Right atrium auricular region (tissue), 2 donors: ENCODE results near the gene PRPF39. TPM values are rescaled to one million over a fixed set of nuclear protein-coding genes. Genes with fewer than 3 reads are reported as not detected.

Source experiments
- DNase-seq: peaks from one replicate; pipeline ENCODE4 v3.0.0-alpha.2; 2019; ENCODE audit warnings: low spot score
- H3K27ac ChIP-seq, 2 donors: fragments of 200-600 bp; sonication (generic); 1 replicate in 1 of 2; 2 replicates in 1 of 2; pipeline ENCODE4 v1.5.1; 2016 to 2019
- H3K27me3 ChIP-seq, 2 donors: fragments of 200-600 bp; sonication (generic); one replicate each; pipeline versions ENCODE4 v1.5.1 to v1.6.0; 2017 to 2019
- H3K36me3 ChIP-seq: fragments of 200-600 bp; sonication (generic); one replicate; pipeline ENCODE4 v1.5.1; 2016
- H3K4me1 ChIP-seq, 2 donors: fragments of 200-600 bp; sonication (generic); one replicate each; pipeline versions ENCODE4 v1.5.1 to v1.6.0; 2017 to 2019
- H3K4me3 ChIP-seq, 2 donors: fragments of 200-600 bp; sonication (generic); 1 replicate in 1 of 2; 2 replicates in 1 of 2; pipeline ENCODE4 v1.5.1; 2017 to 2019; ENCODE audit warnings: mild to moderate bottlenecking in 1 of 2, moderate library complexity in 1 of 2
- H3K9me3 ChIP-seq, 2 donors: fragments of 200-600 bp; sonication (generic); one replicate each; pipeline ENCODE4 v1.5.1; 2019
- CTCF ChIP-seq, 2 donors: fragments of 200-600 bp; sonication (generic); IDR thresholded peaks; one replicate each; pipeline ENCODE4 v1.5.1; 2019; ENCODE audit warnings: antibody characterized with exemption in 2 of 2
- total RNA-seq, 2 donors: library from RNA; depleted of rRNA; stranded (reverse); fragments of >200 nt; gene quantifications; one replicate each; pipeline ENCODE4 v1.1.0, GENCODE V29; 2016

Gene PRPF39
- total RNA-seq, 2 donors from 2014 or later, result 7.8 to 8.0 TPM

DNA sequence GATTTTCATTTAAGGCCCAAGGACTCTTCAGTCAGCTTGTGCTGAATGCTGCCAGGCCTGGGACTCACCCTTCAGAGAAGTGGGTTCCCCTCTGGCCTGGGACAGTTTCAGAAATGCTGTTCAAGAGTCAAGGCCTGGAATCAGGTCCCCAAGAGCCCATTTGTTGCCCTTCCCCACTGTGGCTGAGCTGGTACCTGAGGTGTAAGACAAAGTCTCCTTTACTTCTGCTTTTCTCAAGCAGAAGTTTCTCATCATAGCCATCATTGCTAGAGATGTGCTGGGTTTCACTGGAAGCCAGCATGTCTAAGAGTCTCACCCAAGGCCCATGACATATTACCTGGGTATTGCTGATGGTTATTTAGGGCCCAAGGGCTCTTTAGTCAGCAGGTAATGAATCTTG is 60.7 kb downstream of the PRPF39 start:
- Histone ChIP-seq H3K27me3 (no peaks in the 10 kb centered on the region), H3K4me3 (no peak overlapping the region), H3K4me1 (no peaks in the 10 kb centered on the region), H3K9me3 (no peaks in the 10 kb centered on the region), H3K36me3 (no peaks in the 10 kb centered on the region), H3K27ac (no peak overlapping the region)
- no peak for TF ChIP-seq CTCF (IDR thresholded peaks at IDR 0.05)
- no peak for DNase-seq

GRCh38 chr14:45145214-45145613 is 61.3 kb downstream of the PRPF39 start:
- H3K4me1 ChIP-seq, result no peaks in the 10 kb centered on the region
- DNase-seq, result no peak
- no peaks in the 10 kb centered on the region for H3K36me3 ChIP-seq
- no peak for TF ChIP-seq CTCF (IDR thresholded peaks at IDR 0.05)
- no peaks in the 10 kb centered on the region for H3K9me3 ChIP-seq
- H3K27me3 ChIP-seq, result no peaks in the 10 kb centered on the region
- no peak overlapping the region for H3K27ac ChIP-seq
- no peak overlapping the region for H3K4me3 ChIP-seq

DNA sequence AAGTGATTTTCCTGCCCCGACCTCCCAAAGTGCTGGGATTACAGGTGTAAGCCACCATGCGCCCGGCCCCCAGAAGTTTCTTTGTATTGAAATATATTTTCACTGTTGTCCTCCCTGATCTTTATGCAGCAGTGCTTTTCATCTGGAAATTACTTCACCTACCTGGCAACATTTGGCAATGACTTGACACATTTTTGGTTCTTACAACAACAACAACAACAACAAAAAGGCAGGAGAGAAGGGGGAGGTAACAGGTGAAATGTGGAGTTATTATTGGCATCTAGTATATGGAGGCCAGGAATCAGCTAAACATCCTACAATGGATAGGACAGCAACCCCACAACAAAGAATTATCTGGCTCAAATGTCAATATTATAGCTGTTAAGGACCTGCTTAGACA is 65.7 kb downstream of the PRPF39 start:
- Histone ChIP-seq H3K27ac (no peak overlapping the region), H3K36me3 (no peaks in the 10 kb centered on the region), H3K4me3 (no peak overlapping the region), H3K4me1 (no peaks in the 10 kb centered on the region), H3K27me3 (no peaks in the 10 kb centered on the region), H3K9me3 (no peaks in the 10 kb centered on the region)
- no peak for TF ChIP-seq CTCF (IDR thresholded peaks at IDR 0.05)
- no peak for DNase-seq

GRCh38 chr14:45150386-45150890 is 66.5 kb downstream of the PRPF39 start:
- TF ChIP-seq CTCF (IDR thresholded peaks at IDR 0.05), result no peak

DNA sequence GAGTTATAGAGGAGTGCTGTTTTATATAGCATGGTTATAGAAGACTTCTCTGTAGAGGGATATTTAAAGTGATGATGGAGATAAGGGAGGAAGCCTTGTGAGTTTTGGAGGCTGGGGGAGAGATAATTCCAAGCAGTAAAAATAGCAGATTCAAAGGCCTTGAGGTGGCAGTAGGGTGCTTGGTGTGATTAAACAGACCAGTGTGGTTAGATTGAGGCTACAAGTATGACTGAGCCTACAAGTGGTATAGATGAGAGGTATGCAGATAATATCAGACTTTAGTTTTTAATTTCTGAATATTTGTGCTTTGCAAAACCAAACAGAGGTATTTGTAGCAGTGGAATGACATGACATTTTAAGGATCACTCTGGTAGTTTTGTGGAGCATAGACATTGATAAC is 72.2 kb downstream of the PRPF39 start:
- DNase-seq, result no peak
- no peak for TF ChIP-seq CTCF (IDR thresholded peaks at IDR 0.05)
- Histone ChIP-seq H3K27ac (no peak overlapping the region), H3K27me3 (no peaks in the 10 kb centered on the region), H3K4me1 (no peaks in the 10 kb centered on the region), H3K36me3 (no peaks in the 10 kb centered on the region), H3K4me3 (no peak overlapping the region), H3K9me3 (no peaks in the 10 kb centered on the region)

More at GRCh38 chr14:45150386-45150890, 66.5 kb downstream of the PRPF39 start:
- H3K27ac ChIP-seq, result no peak overlapping the region
- no peak for DNase-seq
- no peaks in the 10 kb centered on the region for H3K27me3 ChIP-seq
- H3K9me3 ChIP-seq, result no peaks in the 10 kb centered on the region
- H3K4me3 ChIP-seq, result no peak overlapping the region
- H3K4me1 ChIP-seq, result no peaks in the 10 kb centered on the region
- H3K36me3 ChIP-seq, result no peaks in the 10 kb centered on the region

Other genes starting within 250 kb of the PRPF39 start
- 1 to 10 TPM; 6.4 to 8.5 TPM for gene KLHL28, start 122.2 kb upstream of the PRPF39 start, total RNA-seq
- 10 to 100 TPM; 15.1 to 24.7 TPM for gene TOGARAM1, start 121.9 kb upstream of the PRPF39 start, total RNA-seq
- 10 to 100 TPM; 45.5 to 72.3 TPM for gene FKBP3, start 50.4 kb downstream of the PRPF39 start, total RNA-seq
- 1 to 10 TPM; 1.9 to 3.9 TPM for gene FANCM, start 51.8 kb downstream of the PRPF39 start, total RNA-seq
- gene MIS18BP1, start 169.1 kb downstream of the PRPF39 start, total RNA-seq, result 10 to 100 TPM in 1 of 2 donors, 1 to 10 TPM in 1; 6.1 to 10.4 TPM